ENCODE data around the gene ARF3. TPM values are rescaled to one million over a fixed set of nuclear protein-coding genes. Genes with fewer than 3 reads are reported as not detected.

ARF3 gene
- 10 to 100 TPM; 88.0 to 96.5 TPM for total RNA-seq

- H3K4me3 Mint-ChIP-seq, result peak within 1 kb of the TSS; percentile 98
- no peaks in the 10 kb centered on the region for H3K9me3 Mint-ChIP-seq
- POLR2A ChIA-PET, result interaction anchor here (0.6 to 1.5 kb wide), 14 partner anchors 10 to 1155 kb away, joined by 3 to 15 read pairs (median 4); partner anchors contain the start of genes DDX23, FKBP11, RHEBL1 and RND1
- H3K27ac Mint-ChIP-seq, result peak within 1 kb of the TSS; percentile 93
- H3K27me3 Mint-ChIP-seq, result peaks cover 8% of the 10 kb centered on the region
- DNase-seq, result peak; percentile 94
- H3K36me3 Mint-ChIP-seq, result peaks cover 17% of the 10 kb centered on the region
- ATAC-seq (ENCODE audit: low read depth), result peak; percentile 94
- peaks cover 31% of the 10 kb centered on the region for H3K4me1 Mint-ChIP-seq
These were observed at the start of gene ARF3 for GRCh38 chr12:48957141-48958048. ARF3 (minus strand) TSS chr12:48957487; CDS start chr12:48941095, 16,392 bp downstream.

GRCh38 chr12:49000346-49000745, 43.1 kb upstream of the ARF3 start:
- no peaks in the 10 kb centered on the region for H3K9me3 Mint-ChIP-seq
- H3K4me1 Mint-ChIP-seq, result peaks cover 18% of the 10 kb centered on the region
- H3K27ac Mint-ChIP-seq, result no peak overlapping the region
- H3K4me3 Mint-ChIP-seq, result no peak overlapping the region
- no peak for ATAC-seq (ENCODE audit: low read depth)
- POLR2A ChIA-PET, result interaction anchor here (0.7 to 3.9 kb wide), 8 partner anchors 14 to 148 kb away, joined by 3 to 21 read pairs (median 5); partner anchors contain the start of gene TUBA1B
- peaks cover 34% of the 10 kb centered on the region for H3K27me3 Mint-ChIP-seq
- no peak for DNase-seq
- H3K36me3 Mint-ChIP-seq, result peaks cover 30% of the 10 kb centered on the region

DNA sequence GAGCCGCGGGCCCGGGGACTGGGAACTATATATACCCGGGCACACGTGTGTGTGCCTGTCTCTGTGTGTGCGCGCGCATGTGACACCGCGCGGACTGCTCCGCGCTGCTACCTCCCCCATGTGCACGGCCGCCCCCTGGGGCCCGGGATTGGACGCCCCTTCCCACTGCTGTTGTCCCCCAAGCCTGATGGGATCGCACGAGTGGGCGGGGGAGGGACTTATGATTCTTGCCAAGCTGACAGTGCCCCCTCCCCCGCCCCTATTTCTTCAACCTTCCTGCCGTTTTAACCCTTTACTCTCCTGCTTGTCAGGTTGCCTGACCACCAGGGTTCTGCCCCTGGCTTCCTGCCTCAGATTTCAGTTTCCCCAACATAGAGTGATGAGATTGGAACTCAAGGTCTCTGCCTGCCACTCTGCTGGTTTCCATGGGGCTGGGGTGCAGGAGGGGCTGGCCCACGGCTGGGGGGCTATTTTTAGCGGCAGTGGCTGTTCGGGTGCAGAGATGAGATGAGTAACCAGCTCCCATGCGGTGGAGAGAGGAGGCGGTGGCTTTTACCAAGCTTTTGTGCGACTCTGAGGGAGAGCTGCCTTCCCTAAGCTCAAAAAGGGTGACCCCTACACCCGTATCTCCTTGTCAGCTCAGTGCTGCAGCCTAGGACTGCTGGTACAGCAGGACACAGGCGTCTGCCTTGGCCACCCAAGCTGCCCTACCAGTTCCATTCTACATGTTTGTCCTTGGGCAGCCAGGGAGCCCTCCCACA, 42.3 kb upstream of the ARF3 start, which contains the start of gene DDN:
DDN (minus strand) TSS at position 5 of the 761 bp plus-strand sequence. CDS start 88 bp downstream, outside the sequence.
- Mint-ChIP-seq H3K9me3 (no peaks in the 10 kb centered on the region), H3K27ac (peak within 1 kb of the TSS; percentile 34), H3K4me1 (peaks cover 17% of the 10 kb centered on the region), H3K36me3 (peaks cover 24% of the 10 kb centered on the region), H3K4me3 (peak within 1 kb of the TSS; percentile 83), H3K27me3 (peaks cover 39% of the 10 kb centered on the region)
- ATAC-seq (ENCODE audit: low read depth), result peak; percentile 52
- DNase-seq, result peak; percentile 61
- POLR2A ChIA-PET, result interaction anchor here (0.7 to 3.9 kb wide), 7 partner anchors 15 to 147 kb away, joined by 3 to 21 read pairs (median 5); partner anchors contain the start of gene TUBA1B

- POLR2A ChIA-PET, result interaction anchor here (1.6 to 3.9 kb wide), 5 partner anchors 18 to 146 kb away, joined by 4 to 21 read pairs (median 7); partner anchors contain the start of gene TUBA1B
- Mint-ChIP-seq H3K9me3 (no peaks in the 10 kb centered on the region), H3K36me3 (peaks cover 20% of the 10 kb centered on the region), H3K4me3 (peak overlapping the region; percentile 66), H3K27me3 (peaks cover 47% of the 10 kb centered on the region), H3K27ac (no peak overlapping the region), H3K4me1 (peaks cover 16% of the 10 kb centered on the region)
- DNase-seq, result peak; percentile 54
- peak; percentile 8 for ATAC-seq (ENCODE audit: low read depth)
These were observed 41.4 kb upstream of the ARF3 start for GRCh38 chr12:48998497-48999353.

DNA sequence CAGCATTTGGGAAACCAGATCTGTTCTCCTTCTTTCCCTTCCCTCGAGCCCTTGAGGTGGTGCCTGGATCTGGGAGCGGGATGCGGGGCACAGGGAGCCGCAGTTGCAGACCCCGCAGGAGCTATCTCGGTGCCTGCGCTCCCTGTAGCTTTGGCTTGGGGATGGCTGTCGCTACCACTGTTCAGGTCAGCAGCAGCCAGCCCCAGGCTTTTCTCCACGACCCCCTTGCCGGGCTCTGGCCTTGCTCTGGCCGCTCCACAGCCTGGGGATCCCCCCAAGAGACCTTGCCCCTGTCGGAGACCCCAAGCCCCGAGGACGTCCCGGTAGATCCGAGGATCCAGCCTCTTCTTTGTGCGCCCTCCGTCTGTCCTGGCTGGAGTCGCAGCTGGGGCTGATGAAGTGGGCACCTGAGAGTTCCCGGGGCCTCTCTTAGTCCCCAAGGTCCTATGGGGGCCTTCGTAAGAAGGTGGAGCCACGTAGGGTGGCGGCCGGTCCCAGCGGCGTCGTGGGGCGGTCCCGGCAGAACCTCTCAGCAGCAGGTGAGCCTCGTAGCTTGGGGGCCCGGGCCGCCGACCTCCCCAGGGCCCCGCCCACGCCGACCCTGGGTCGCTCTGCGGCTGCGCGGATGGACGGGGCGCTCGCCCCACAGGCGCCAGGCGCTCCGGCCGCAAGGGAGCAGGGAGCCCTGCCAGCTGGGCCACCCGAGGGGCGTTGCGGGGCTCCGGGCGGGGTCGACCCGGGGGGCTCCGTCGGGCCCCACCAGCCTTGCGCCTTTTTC, 40.6 kb upstream of the ARF3 start:
- ATAC-seq (ENCODE audit: low read depth), result peak; percentile 4
- peak; percentile 59 for DNase-seq
- Mint-ChIP-seq H3K36me3 (peaks cover 16% of the 10 kb centered on the region), H3K9me3 (no peaks in the 10 kb centered on the region), H3K4me3 (peak overlapping the region; percentile 44), H3K4me1 (peaks cover 17% of the 10 kb centered on the region), H3K27ac (no peak overlapping the region), H3K27me3 (peaks cover 56% of the 10 kb centered on the region)
- POLR2A ChIA-PET, result interaction anchor here (0.7 to 3.9 kb wide), 7 partner anchors 17 to 133 kb away, joined by 3 to 21 read pairs (median 6); partner anchors contain the start of genes TUBA1B and WNT1

GRCh38 chr12:48996794-48997718, 39.8 kb upstream of the ARF3 start:
- POLR2A ChIA-PET, result interaction anchor here (0.7 to 3.9 kb wide), 7 partner anchors 16 to 134 kb away, joined by 3 to 21 read pairs (median 3); partner anchors contain the start of genes DHH, TUBA1B and WNT1

GRCh38 chr12:48995086-48995879, 38.0 kb upstream of the ARF3 start:
- POLR2A ChIA-PET, result interaction anchor here (0.6 to 1.1 kb wide), 2 partner anchors 23 to 25 kb away, joined by 3 read pairs; no protein-coding TSS in a partner anchor
- peak; percentile 31 for ATAC-seq (ENCODE audit: low read depth)
- peak; percentile 70 for DNase-seq
- Mint-ChIP-seq H3K4me1 (peaks cover 17% of the 10 kb centered on the region), H3K9me3 (no peaks in the 10 kb centered on the region), H3K36me3 (peaks cover under 1% of the 10 kb centered on the region), H3K27me3 (peaks cover 63% of the 10 kb centered on the region), H3K27ac (no peak overlapping the region), H3K4me3 (peak overlapping the region; percentile 3)

More at GRCh38 chr12:48996794-48997718, 39.8 kb upstream of the ARF3 start:
- peak; percentile 48 for ATAC-seq (ENCODE audit: low read depth)
- H3K4me3 Mint-ChIP-seq, result peak overlapping the region; percentile 44
- H3K36me3 Mint-ChIP-seq, result peaks cover 11% of the 10 kb centered on the region
- H3K27me3 Mint-ChIP-seq, result peaks cover 58% of the 10 kb centered on the region
- no peaks in the 10 kb centered on the region for H3K9me3 Mint-ChIP-seq
- peak; percentile 73 for DNase-seq
- H3K4me1 Mint-ChIP-seq, result peaks cover 17% of the 10 kb centered on the region
- H3K27ac Mint-ChIP-seq, result no peak overlapping the region

GRCh38 chr12:48994224-48995085, 37.2 kb upstream of the ARF3 start:
- H3K36me3 Mint-ChIP-seq, result no peaks in the 10 kb centered on the region
- no peak overlapping the region for H3K4me3 Mint-ChIP-seq
- H3K27me3 Mint-ChIP-seq, result peaks cover 67% of the 10 kb centered on the region
- H3K4me1 Mint-ChIP-seq, result peaks cover 11% of the 10 kb centered on the region
- H3K9me3 Mint-ChIP-seq, result no peaks in the 10 kb centered on the region
- no peak overlapping the region for H3K27ac Mint-ChIP-seq
- DNase-seq (no peak), ATAC-seq (ENCODE audit: low read depth) (no peak)
- POLR2A ChIA-PET, result no interaction called here

- no peak overlapping the region for H3K27ac Mint-ChIP-seq
- ATAC-seq (ENCODE audit: low read depth), result no peak
- no peaks in the 10 kb centered on the region for H3K9me3 Mint-ChIP-seq
- POLR2A ChIA-PET, result interaction anchor here (0.8 kb wide), 1 partner anchor 76 kb away, joined by 3 read pairs; no protein-coding TSS in a partner anchor
- DNase-seq, result no peak
- no peak overlapping the region for H3K4me3 Mint-ChIP-seq
- no peaks in the 10 kb centered on the region for H3K36me3 Mint-ChIP-seq
- peaks cover 70% of the 10 kb centered on the region for H3K27me3 Mint-ChIP-seq
- H3K4me1 Mint-ChIP-seq, result peaks cover 10% of the 10 kb centered on the region
These were observed 36.5 kb upstream of the ARF3 start for GRCh38 chr12:48993787-48994186.
